GM12874 (cell line): ENCODE data around the gene TCOF1.
A peak's percentile ranks its signal among the peaks of the same experiment; 100 is the strongest.

ENCODE experiments used
- CTCF ChIP-seq: IDR thresholded peaks from 2 replicates; pipeline ENCODE4 v1.5.1; 2011; ENCODE audit warnings: low read depth, mild to moderate bottlenecking, control low read depth, low read length, moderate library complexity; ENCODE audit not compliant: insufficient read depth

Gene TCOF1

GRCh38 chr5:150434464-150434863, 77.0 kb downstream of the TCOF1 start:
- TF ChIP-seq CTCF = no peak

GRCh38 chr5:150436141-150436680, 78.7 kb downstream of the TCOF1 start:
- peak; percentile 83 for TF ChIP-seq CTCF

GRCh38 chr5:150438873-150439546, 81.5 kb downstream of the TCOF1 start:
- peak; percentile 71 for TF ChIP-seq CTCF

GRCh38 chr5:150440948-150441812, 83.7 kb downstream of the TCOF1 start:
- no peak for TF ChIP-seq CTCF

GRCh38 chr5:150441813-150442698, 84.6 kb downstream of the TCOF1 start:
- no peak for TF ChIP-seq CTCF

- TF ChIP-seq CTCF = no peak
Observed at GRCh38 chr5:150442699-150443080, 85.2 kb downstream of the TCOF1 start.
